IMR-90 (cell line): Measurements from ENCODE around the gene CES1.
"Not testable (repeated sequence)": the region's sequence is repeated elsewhere in the genome, so short reads cannot be mapped to it uniquely, and the experiment has no call there.

Experiments
- CEBPB ChIP-seq: IDR thresholded peaks from 2 replicates; pipeline ENCODE4 v1.6.1; 2012; ENCODE audit warnings: low read depth, low read length, improper control_type of control experiment
- CTCF ChIP-seq: conservative IDR thresholded peaks from 2 replicates; pipeline ENCODE4 v1.5.1; 2012; ENCODE audit warnings: mild to moderate bottlenecking, low read depth, low read length, improper control_type of control experiment
- ELK1 ChIP-seq: fragments of 150-350 bp; IDR thresholded peaks from 2 replicates; pipeline ENCODE4 v1.6.1; 2016; ENCODE audit warnings: low read depth, mild to moderate bottlenecking, low read length, moderate library complexity, borderline replicate concordance
- FOS ChIP-seq: fragments of 150-350 bp; IDR thresholded peaks from 2 replicates; pipeline ENCODE4 v1.6.1; 2016; ENCODE audit warnings: low read depth, low read length
- MAZ ChIP-seq: IDR thresholded peaks from 2 replicates; pipeline ENCODE4 v1.6.1; 2012; ENCODE audit warnings: low read depth, mild to moderate bottlenecking, low read length, improper control_type of control experiment, moderate library complexity, borderline replicate concordance
- NFE2L2 ChIP-seq: fragments of 150-350 bp; IDR thresholded peaks from 2 replicates; pipeline ENCODE4 v1.6.1; 2016; ENCODE audit warnings: low read depth, mild to moderate bottlenecking, low read length
- POLR2A ChIP-seq: IDR thresholded peaks from 2 replicates; pipeline ENCODE4 v1.6.1; 2012; ENCODE audit warnings: mild to moderate bottlenecking, low read depth, low read length
- RAD21 ChIP-seq: IDR thresholded peaks from 2 replicates; pipeline ENCODE4 v1.6.1; 2012; ENCODE audit warnings: low read length, improper control_type of control experiment
- RFX5 ChIP-seq: IDR thresholded peaks from 2 replicates; pipeline ENCODE4 v1.8.0; 2012; ENCODE audit warnings: low read depth, mild to moderate bottlenecking, low read length, moderate library complexity
- USF2 ChIP-seq: fragments of 150-350 bp; IDR thresholded peaks from 2 replicates; pipeline ENCODE4 v1.6.1; 2017; ENCODE audit warnings: mild to moderate bottlenecking, antibody characterized with exemption, low read length, low read depth

GRCh38 chr16:55805104-55805503 lies 27.8 kb downstream of the CES1 start:
- TF ChIP-seq CTCF, ELK1, POLR2A, RAD21, USF2, FOS, RFX5, NFE2L2, CEBPB, MAZ: not testable (repeated sequence)
